Coronary artery (tissue), 2 donors: Measurements from ENCODE around the gene PCDHB8.
"Not testable (repeated sequence)": the region's sequence is repeated elsewhere in the genome, so short reads cannot be mapped to it uniquely, and the experiment has no call there.

ENCODE experiments used
- DNase-seq: peaks from one replicate; pipeline ENCODE4 v3.0.0-alpha.2; 2017; ENCODE audit warnings: low spot score
- H3K27ac ChIP-seq, 2 donors: fragments of 200-600 bp; sonication (generic); one replicate each; pipeline ENCODE4 v1.5.1; 2016 to 2019
- H3K4me3 ChIP-seq: fragments of 200-600 bp; sonication (generic); 2 replicates; pipeline ENCODE4 v1.5.1; 2016; ENCODE audit warnings: mild to moderate bottlenecking, moderate library complexity
- TF ChIP-seq, protein P1 (sequence below): fragments of 200-600 bp; sonication (generic); IDR thresholded peaks from one replicate; pipeline ENCODE4 v1.5.1; 2019; ENCODE audit warnings: antibody characterized with exemption

PCDHB8 gene

DNA sequence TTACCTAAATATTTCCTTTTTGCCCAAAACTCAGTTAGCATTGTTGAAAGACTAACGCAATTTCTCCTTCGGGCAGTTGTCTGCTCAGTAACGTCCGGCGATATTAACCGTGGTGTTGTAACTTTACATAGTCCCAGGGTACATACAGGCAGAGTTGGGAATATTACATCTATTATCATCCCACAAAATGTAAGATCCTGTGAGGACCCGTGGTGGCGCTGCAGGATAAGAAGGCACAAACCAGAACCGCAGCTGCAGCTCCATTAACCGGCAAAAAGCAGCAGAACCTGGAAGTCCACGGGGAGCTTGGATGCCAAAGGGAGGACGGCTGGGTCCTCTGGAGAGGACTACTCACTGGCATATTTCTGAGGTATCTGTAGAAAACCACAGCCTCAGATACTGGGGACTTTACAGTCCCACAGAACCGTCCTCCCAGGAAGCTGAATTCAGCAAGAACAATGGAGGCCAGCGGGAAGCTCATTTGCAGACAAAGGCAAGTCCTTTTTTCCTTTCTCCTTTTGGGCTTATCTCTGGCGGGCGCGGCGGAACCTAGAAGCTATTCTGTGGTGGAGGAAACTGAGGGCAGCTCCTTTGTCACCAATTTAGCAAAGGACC is at the start of gene PCDHB8:
TSS of gene PCDHB8 (plus strand) at position 214 of the 615 bp plus-strand sequence. CDS start at position 459, 245 bp downstream.
- H3K4me3 ChIP-seq, DNase-seq, H3K27ac ChIP-seq: not testable (repeated sequence)

DNA sequence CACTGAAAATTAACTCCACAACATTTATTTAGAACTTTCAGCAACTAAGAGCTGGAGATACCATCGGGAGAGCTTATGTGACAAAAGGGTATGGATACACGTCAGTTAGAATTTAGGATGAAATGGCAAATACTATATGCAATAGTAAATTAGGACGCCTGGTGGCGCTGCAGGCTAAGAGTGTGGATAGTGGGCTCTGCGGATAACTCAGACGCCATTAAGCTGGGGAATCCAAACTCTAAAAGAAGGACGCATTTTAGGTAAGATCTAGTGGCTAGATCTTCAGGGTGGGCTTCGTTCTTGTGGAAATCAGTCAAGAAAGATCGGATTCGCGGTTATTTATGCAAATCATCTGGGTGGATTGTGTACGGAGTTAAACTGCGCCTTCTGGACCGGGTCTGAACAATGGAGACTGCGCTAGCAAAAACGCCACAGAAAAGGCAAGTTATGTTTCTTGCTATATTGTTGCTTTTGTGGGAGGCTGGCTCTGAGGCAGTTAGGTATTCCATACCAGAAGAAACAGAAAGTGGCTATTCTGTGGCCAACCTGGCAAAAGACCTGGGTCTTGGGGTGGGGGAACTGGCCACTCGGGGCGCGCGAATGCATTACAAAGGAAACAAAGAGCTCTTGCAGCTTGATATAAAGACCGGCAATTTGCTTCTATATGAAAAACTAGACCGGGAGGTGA is 42.4 kb upstream of the PCDHB8 start, which contains the start of gene PCDHB5:
TSS of gene PCDHB5 (plus strand) at position 177 of the 688 bp plus-strand sequence. CDS start at position 406, 229 bp downstream.
- no peak for DNase-seq

DNA sequence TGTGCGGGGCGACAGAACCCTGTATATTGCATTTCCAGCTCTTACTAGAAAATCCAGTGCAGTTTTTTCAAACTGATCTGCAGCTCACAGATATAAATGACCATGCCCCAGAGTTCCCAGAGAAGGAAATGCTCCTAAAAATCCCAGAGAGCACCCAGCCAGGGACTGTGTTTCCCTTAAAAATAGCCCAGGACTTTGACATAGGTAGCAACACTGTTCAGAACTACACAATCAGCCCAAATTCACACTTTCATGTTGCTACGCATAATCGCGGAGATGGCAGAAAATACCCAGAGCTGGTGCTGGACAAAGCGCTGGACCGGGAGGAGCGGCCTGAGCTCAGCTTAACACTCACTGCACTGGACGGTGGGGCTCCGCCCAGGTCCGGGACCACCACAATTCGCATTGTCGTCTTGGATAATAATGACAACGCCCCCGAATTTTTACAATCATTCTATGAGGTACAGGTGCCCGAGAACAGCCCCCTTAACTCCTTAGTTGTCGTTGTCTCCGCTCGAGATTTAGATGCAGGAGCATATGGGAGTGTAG is 41.8 kb upstream of the PCDHB8 start:
- TF ChIP-seq, protein P1, sequence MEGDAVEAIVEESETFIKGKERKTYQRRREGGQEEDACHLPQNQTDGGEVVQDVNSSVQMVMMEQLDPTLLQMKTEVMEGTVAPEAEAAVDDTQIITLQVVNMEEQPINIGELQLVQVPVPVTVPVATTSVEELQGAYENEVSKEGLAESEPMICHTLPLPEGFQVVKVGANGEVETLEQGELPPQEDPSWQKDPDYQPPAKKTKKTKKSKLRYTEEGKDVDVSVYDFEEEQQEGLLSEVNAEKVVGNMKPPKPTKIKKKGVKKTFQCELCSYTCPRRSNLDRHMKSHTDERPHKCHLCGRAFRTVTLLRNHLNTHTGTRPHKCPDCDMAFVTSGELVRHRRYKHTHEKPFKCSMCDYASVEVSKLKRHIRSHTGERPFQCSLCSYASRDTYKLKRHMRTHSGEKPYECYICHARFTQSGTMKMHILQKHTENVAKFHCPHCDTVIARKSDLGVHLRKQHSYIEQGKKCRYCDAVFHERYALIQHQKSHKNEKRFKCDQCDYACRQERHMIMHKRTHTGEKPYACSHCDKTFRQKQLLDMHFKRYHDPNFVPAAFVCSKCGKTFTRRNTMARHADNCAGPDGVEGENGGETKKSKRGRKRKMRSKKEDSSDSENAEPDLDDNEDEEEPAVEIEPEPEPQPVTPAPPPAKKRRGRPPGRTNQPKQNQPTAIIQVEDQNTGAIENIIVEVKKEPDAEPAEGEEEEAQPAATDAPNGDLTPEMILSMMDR = no peak
- DNase-seq = no peak
- H3K27ac ChIP-seq = no peak overlapping the region
- H3K4me3 ChIP-seq = peak overlapping the region; percentile 52

More for the DNA sequence above, 42.4 kb upstream of the PCDHB8 start, which contains the start of gene PCDHB5:
- Histone ChIP-seq H3K27ac (no peak within 1 kb of the TSS), H3K4me3 (peak within 1 kb of the TSS; percentile 52)
- TF ChIP-seq, protein P1 = peak; percentile 18

DNA sequence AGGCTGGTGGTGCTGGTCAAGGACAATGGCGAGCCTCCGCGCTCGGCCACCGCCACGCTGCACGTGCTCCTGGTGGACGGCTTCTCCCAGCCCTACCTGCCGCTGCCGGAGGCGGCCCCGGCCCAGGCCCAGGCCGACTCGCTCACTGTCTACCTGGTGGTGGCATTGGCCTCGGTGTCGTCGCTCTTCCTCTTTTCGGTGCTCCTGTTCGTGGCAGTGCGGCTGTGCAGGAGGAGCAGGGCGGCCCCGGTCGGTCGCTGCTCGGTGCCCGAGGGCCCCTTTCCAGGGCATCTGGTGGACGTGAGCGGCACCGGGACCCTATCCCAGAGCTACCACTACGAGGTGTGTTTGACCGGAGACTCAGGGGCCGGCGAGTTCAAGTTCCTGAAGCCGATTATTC is 40.2 kb upstream of the PCDHB8 start:
- not testable (repeated sequence) for H3K27ac ChIP-seq, H3K4me3 ChIP-seq, DNase-seq

DNA sequence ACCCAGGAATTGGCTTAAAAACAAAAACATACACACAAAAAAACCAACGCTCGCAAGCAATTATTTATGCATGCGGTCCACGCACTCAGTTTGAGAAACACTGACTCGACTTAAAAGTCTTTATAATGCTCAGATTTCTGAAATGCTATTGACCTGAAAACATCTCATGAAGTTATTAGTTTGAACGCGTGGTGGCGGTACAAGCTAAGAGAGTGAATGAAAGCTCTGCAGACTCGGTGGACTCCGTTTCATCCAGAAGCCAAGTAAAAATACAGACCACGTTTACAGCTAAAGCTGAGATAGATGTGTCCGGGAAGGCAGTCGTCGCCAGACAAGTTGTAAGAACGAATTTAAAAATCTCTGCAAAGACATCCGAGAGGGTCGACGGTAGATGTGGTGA is 27.8 kb upstream of the PCDHB8 start, which contains the start of gene PCDHB6:
TSS of gene PCDHB6 (plus strand) at position 246 of the 400 bp plus-strand sequence. CDS start 201 bp downstream, outside the sequence.
- TF ChIP-seq, protein P1 = no peak
- no peak within 1 kb of the TSS for H3K27ac ChIP-seq
- no peak for DNase-seq
- H3K4me3 ChIP-seq = peak within 1 kb of the TSS; percentile 54

DNA sequence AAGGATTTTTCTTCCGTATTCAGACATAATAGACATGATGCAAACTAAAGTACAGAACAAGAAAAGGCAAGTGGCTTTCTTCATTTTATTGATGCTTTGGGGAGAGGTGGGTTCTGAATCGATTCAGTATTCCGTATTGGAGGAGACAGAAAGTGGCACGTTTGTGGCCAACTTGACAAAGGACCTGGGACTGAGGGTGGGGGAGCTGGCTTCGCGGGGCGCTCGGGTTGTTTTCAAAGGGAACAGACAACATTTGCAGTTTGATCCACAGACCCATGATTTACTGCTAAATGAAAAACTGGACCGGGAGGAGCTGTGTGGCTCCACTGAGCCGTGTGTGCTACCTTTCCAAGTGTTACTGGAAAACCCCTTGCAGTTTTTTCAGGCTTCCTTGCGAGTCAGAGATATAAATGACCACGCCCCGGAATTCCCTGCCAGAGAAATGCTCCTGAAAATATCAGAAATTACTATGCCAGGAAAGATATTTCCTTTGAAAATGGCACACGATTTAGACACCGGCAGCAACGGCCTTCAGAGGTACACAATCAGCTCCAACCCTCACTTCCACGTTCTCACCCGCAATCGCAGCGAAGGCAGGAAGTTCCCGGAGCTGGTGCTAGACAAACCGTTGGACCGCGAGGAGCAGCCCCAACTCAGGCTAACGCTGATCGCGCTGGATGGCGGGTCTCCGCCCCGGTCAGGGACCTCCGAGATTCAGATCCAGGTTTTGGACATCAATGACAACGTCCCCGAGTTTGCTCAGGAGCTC is 27.2 kb upstream of the PCDHB8 start:
- Histone ChIP-seq H3K4me3 (peak overlapping the region; percentile 54), H3K27ac (no peak overlapping the region)
- TF ChIP-seq, protein P1 = no peak
- DNase-seq = no peak

DNA sequence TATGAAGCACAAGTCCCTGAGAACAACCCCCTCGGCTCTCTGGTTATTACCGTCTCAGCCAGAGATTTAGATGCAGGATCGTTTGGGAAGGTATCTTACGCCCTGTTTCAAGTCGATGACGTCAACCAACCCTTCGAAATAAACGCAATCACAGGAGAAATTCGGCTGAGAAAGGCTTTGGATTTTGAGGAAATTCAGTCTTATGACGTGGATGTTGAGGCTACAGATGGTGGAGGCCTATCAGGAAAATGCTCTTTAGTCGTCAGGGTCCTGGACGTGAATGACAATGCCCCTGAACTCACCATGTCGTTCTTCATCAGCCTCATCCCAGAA is 26.6 kb upstream of the PCDHB8 start:
- no peak for DNase-seq
- peak overlapping the region; percentile 54 for H3K4me3 ChIP-seq
- no peak overlapping the region for H3K27ac ChIP-seq
- TF ChIP-seq, protein P1 = no peak

DNA sequence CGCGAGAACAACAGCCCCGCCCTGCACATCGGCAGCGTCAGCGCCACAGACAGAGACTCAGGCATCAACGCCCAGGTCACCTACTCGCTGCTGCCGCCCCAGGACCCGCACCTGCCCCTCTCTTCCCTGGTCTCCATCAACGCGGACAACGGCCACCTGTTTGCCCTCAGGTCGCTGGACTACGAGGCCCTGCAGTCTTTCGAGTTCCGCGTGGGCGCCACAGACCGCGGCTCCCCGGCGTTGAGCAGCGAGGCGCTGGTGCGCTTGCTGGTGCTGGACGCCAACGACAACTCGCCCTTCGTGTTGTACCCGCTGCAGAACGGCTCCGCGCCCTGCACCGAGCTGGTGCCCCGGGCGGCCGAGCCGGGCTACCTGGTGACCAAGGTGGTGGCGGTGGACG is 26.0 kb upstream of the PCDHB8 start:
- not testable (repeated sequence) for H3K27ac ChIP-seq, H3K4me3 ChIP-seq, DNase-seq

DNA sequence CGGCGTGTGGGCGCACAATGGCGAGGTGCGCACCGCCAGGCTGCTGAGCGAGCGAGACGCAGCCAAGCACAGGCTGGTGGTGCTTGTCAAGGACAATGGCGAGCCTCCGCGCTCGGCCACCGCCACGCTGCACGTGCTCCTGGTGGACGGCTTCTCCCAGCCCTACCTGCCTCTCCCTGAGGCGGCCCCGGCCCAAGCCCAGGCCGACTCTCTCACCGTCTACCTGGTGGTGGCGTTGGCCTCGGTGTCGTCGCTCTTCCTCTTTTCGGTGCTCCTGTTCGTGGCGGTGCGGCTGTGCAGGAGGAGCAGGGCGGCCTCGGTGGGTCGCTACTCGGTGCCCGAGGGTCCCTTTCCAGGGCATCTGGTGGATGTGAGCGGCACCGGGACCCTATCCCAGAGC is 25.5 kb upstream of the PCDHB8 start:
- H3K4me3 ChIP-seq, H3K27ac ChIP-seq, DNase-seq: not testable (repeated sequence)
